Activated CD8-positive, alpha-beta T cell treated with anti-CD3 and anti-CD28 coated beads, Interleukin-2, amount 10 ng/mL, durations not matched to agents 7 days and 5 days (primary cell): ENCODE data around the gene PPP2R2B. TPM values are rescaled to one million over a fixed set of nuclear protein-coding genes. Genes with fewer than 3 reads are reported as not detected.

Source experiments
- ATAC-seq: fragments of 150-1000 bp; cut with Tn5 transposase; one replicate; pipeline ENCODE4 v1.10.0; 2021; ENCODE audit warnings: moderate library complexity
- CTCF ChIA-PET: fragments of 350-600 bp; sonication (Branson Sonifier 250); formaldehyde crosslinking; loops from one replicate; lab custom pipeline; 2021; ENCODE audit warnings: antibody characterized with exemption; lab: Charles Lee
- POLR2A ChIA-PET: fragments of 350-600 bp; sonication (Branson Sonifier 250); formaldehyde crosslinking; loops from one replicate; lab custom pipeline; 2021; ENCODE audit warnings: antibody characterized with exemption; lab: Charles Lee
- DNase-seq: peaks from one replicate; pipeline ENCODE4 v3.0.0-alpha.2; 2020
- H3K27ac Mint-ChIP-seq: one replicate; pipeline ENCODE4 v1.8.0; 2021; ENCODE audit warnings: mild to moderate bottlenecking, mixed read lengths
- H3K27me3 Mint-ChIP-seq: one replicate; pipeline ENCODE4 v1.8.0; 2021; ENCODE audit warnings: low read depth, mixed read lengths
- H3K36me3 Mint-ChIP-seq: one replicate; pipeline ENCODE4 v1.8.0; 2021; ENCODE audit warnings: low read depth, mixed read lengths
- H3K4me1 Mint-ChIP-seq: one replicate; pipeline ENCODE4 v1.8.0; 2021; ENCODE audit warnings: low read depth, mixed read lengths
- H3K4me3 Mint-ChIP-seq: one replicate; pipeline ENCODE4 v1.8.0; 2021; ENCODE audit warnings: mild to moderate bottlenecking, mixed read lengths
- H3K9me3 Mint-ChIP-seq: one replicate; pipeline ENCODE4 v1.8.0; 2022; ENCODE audit warnings: mixed read lengths; ENCODE audit not compliant: insufficient read depth
- total RNA-seq, 2 experiments: library from RNA; stranded (reverse); gene quantifications; one replicate each; pipeline ENCODE4 v1.2.3, GENCODE V29; 2021

PPP2R2B gene
- total RNA-seq, 2 experiments from 2014 or later, result 2.0 to 3.0 TPM

DNA sequence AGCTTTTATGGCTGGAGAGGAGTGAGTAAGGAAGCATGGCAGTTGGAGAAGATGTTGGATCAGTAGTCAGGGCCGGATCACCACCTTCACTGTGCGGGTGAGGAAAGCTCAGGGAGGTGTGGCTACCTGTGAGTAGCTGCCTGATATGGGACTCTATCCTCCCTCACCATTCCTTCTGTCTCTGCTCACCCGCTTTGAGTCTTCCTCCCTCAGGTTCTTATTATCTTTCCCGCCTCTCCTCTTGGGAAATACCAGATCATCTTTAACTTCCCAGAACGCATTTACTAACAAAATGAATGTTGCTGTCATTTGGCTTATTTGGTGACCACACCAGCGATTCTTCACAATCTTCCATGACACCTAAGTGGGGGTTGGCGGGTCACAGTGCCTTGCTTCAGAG is 221.9 kb downstream of the PPP2R2B start:
- ChIA-PET POLR2A (no interaction called here), CTCF (no interaction called here)
- no peak for ATAC-seq
- H3K36me3 Mint-ChIP-seq, result no peaks in the 10 kb centered on the region
- DNase-seq, result no peak
- H3K9me3 Mint-ChIP-seq, result no peaks in the 10 kb centered on the region
- H3K27me3 Mint-ChIP-seq, result no peaks in the 10 kb centered on the region
- H3K4me1 Mint-ChIP-seq, result no peaks in the 10 kb centered on the region
- no peak overlapping the region for H3K27ac Mint-ChIP-seq
- H3K4me3 Mint-ChIP-seq, result no peak overlapping the region

- Mint-ChIP-seq H3K9me3 (no peaks in the 10 kb centered on the region), H3K27me3 (no peaks in the 10 kb centered on the region), H3K4me1 (no peaks in the 10 kb centered on the region), H3K27ac (no peak overlapping the region), H3K4me3 (no peak overlapping the region), H3K36me3 (no peaks in the 10 kb centered on the region)
- no peak for ATAC-seq
- ChIA-PET CTCF (interaction anchor here (0.8 to 1.4 kb wide), 2 partner anchors 8 to 115 kb away, joined by 3 to 4 read pairs; no protein-coding TSS in a partner anchor), POLR2A (interaction anchor here (0.6 kb wide), 1 partner anchor 310 kb away, joined by 3 read pairs; no protein-coding TSS in a partner anchor)
- no peak for DNase-seq
Observed at GRCh38 chr5:146653560-146653959, 225.0 kb downstream of the PPP2R2B start.

DNA sequence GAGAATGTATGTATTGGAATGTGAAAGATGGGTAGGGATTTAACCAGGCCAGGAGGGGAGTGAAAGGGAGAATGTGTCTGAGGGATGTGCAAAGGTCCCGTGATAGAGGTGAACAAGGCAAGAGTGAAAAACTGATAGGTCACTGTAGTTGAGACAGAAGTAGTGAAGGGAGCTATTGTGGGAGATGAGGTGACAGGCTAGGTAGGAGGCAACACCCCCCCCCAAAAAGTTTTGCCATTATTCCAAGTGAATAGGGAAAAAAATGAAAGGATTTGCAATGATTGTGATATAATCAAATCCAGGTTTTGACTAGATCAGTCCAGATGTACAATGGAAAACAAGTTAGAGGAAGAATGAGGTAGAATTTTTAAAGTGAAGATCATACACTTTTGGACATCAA is 226.0 kb downstream of the PPP2R2B start:
- Mint-ChIP-seq H3K27ac (no peak overlapping the region), H3K36me3 (no peaks in the 10 kb centered on the region), H3K4me3 (no peak overlapping the region), H3K9me3 (no peaks in the 10 kb centered on the region), H3K27me3 (no peaks in the 10 kb centered on the region), H3K4me1 (no peaks in the 10 kb centered on the region)
- CTCF ChIA-PET, result interaction anchor here (1.4 kb wide), 1 partner anchor 9 kb away, joined by 4 read pairs; no protein-coding TSS in a partner anchor
- POLR2A ChIA-PET, result no interaction called here
- ATAC-seq (no peak), DNase-seq (no peak)

GRCh38 chr5:146647656-146648199 is 230.8 kb downstream of the PPP2R2B start:
- Mint-ChIP-seq H3K27ac (no peak overlapping the region), H3K9me3 (no peaks in the 10 kb centered on the region), H3K4me3 (no peak overlapping the region), H3K27me3 (no peaks in the 10 kb centered on the region), H3K36me3 (no peaks in the 10 kb centered on the region), H3K4me1 (no peaks in the 10 kb centered on the region)
- ChIA-PET CTCF (interaction anchor here (1.5 kb wide), 1 partner anchor 318 kb away, joined by 4 read pairs; no protein-coding TSS in a partner anchor), POLR2A (no interaction called here)
- ATAC-seq (no peak), DNase-seq (no peak)

DNA sequence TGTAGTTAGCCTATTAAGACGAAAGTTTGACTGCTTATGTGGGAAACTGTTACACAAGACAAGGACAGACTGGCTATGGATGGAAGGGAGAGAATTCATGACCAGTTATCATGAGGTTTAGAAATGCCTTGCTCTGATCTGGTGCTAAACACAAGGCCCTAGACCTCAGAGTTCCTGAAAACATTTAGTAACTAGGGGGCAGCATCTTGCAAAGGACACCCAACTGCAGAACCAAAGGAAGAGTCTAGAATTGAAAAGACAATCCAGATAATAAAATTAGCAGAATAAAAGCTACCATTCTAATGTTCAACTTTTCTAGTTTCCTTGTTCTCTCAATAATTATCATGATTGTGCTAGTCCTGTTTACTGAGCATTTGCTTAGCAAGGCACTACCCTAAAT is 232.1 kb downstream of the PPP2R2B start:
- no peaks in the 10 kb centered on the region for H3K27me3 Mint-ChIP-seq
- ATAC-seq (no peak), DNase-seq (no peak)
- no peaks in the 10 kb centered on the region for H3K4me1 Mint-ChIP-seq
- ChIA-PET POLR2A (no interaction called here), CTCF (no interaction called here)
- H3K36me3 Mint-ChIP-seq, result no peaks in the 10 kb centered on the region
- H3K9me3 Mint-ChIP-seq, result no peaks in the 10 kb centered on the region
- no peak overlapping the region for H3K27ac Mint-ChIP-seq
- no peak overlapping the region for H3K4me3 Mint-ChIP-seq

DNA sequence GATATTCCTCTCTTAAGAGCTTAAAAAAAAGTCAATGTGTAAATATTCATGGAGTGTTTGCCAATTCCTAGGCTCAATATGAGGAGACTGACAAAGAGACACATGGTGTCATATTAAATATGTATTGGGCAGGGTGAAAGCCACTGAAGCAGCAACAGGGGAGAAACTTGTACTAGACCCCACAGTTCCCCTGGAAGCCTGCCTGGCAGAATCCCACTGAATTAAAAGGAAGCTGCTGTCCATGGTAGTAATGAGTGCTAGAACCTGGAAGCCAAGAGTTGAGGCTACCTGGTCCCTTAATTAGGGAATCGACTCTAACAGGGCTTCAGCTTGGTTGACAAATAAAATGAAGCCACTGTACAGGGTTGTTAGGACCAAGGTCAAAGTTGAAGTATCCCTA is 233.2 kb downstream of the PPP2R2B start:
- ChIA-PET POLR2A (no interaction called here), CTCF (interaction anchor here (1.2 kb wide), 1 partner anchor 112 kb away, joined by 3 read pairs; no protein-coding TSS in a partner anchor)

GRCh38 chr5:146644831-146645230 is 233.7 kb downstream of the PPP2R2B start:
- no peaks in the 10 kb centered on the region for H3K9me3 Mint-ChIP-seq

More for the DNA sequence above, 233.2 kb downstream of the PPP2R2B start:
- DNase-seq, result no peak
- no peak for ATAC-seq
- Mint-ChIP-seq H3K4me3 (no peak overlapping the region), H3K36me3 (no peaks in the 10 kb centered on the region), H3K9me3 (no peaks in the 10 kb centered on the region), H3K27ac (no peak overlapping the region), H3K4me1 (no peaks in the 10 kb centered on the region), H3K27me3 (peaks cover 3% of the 10 kb centered on the region)

DNA sequence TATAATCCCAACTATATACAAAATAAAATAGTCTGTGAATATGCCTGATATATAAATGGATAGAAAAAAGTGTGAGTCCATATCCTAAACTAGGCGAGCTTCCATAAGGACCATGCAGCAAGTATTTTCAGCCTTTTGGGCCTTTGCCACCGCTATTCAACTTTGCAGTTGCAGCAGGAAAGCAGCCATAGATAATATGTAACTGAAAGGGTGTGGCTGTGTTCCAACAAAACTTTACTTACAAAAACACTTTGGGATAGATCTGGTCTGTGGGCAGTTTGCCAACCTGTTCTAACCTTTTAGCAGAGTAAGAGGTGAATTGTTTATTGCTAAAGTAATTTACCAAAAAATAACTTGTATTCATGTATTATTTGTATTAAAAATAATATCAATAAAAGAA is 234.8 kb downstream of the PPP2R2B start:
- Mint-ChIP-seq H3K4me3 (no peak overlapping the region), H3K4me1 (no peaks in the 10 kb centered on the region), H3K9me3 (no peaks in the 10 kb centered on the region), H3K27me3 (peaks cover 3% of the 10 kb centered on the region), H3K27ac (no peak overlapping the region), H3K36me3 (no peaks in the 10 kb centered on the region)
- ATAC-seq (no peak), DNase-seq (no peak)
- ChIA-PET POLR2A (no interaction called here), CTCF (no interaction called here)

More at GRCh38 chr5:146644831-146645230, 233.7 kb downstream of the PPP2R2B start:
- ChIA-PET CTCF (interaction anchor here (1.2 kb wide), 1 partner anchor 111 kb away, joined by 3 read pairs; no protein-coding TSS in a partner anchor), POLR2A (no interaction called here)
- Mint-ChIP-seq H3K27ac (no peak overlapping the region), H3K4me3 (no peak overlapping the region), H3K4me1 (no peaks in the 10 kb centered on the region), H3K36me3 (no peaks in the 10 kb centered on the region), H3K27me3 (peaks cover 3% of the 10 kb centered on the region)
- ATAC-seq, result no peak
- no peak for DNase-seq

DNA sequence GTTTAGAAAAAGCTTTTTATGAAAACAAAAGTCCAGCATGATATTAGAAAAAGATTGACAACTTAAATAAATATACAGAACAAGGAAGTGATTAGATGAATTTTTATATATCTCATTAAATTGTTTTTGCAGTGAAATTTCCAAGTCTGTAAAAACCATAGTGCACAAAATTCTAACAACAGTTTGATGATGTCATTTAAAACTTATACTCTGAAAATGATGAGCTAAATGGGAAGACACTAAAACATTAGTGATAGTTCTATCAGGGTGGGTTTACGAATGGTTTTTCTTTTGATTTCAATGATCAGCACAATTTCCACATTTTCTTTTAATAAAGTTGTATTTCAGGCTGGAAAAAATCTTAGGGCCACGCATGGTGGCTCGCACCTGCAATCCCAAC is 236.1 kb downstream of the PPP2R2B start:
- ChIA-PET POLR2A (no interaction called here), CTCF (interaction anchor here (1.3 kb wide), 1 partner anchor 109 kb away, joined by 3 read pairs; no protein-coding TSS in a partner anchor)
- Mint-ChIP-seq H3K9me3 (no peaks in the 10 kb centered on the region), H3K4me3 (no peak overlapping the region), H3K36me3 (no peaks in the 10 kb centered on the region), H3K4me1 (no peaks in the 10 kb centered on the region), H3K27me3 (peaks cover 3% of the 10 kb centered on the region), H3K27ac (no peak overlapping the region)
- ATAC-seq (no peak), DNase-seq (no peak)

- Mint-ChIP-seq H3K27ac (no peak overlapping the region), H3K9me3 (no peaks in the 10 kb centered on the region), H3K27me3 (peaks cover 3% of the 10 kb centered on the region), H3K4me3 (no peak overlapping the region), H3K4me1 (no peaks in the 10 kb centered on the region), H3K36me3 (no peaks in the 10 kb centered on the region)
- ATAC-seq (no peak), DNase-seq (no peak)
- CTCF ChIA-PET, result interaction anchor here (1.3 kb wide), 1 partner anchor 108 kb away, joined by 3 read pairs; no protein-coding TSS in a partner anchor
- POLR2A ChIA-PET, result no interaction called here
Observed at GRCh38 chr5:146641941-146642340, 236.6 kb downstream of the PPP2R2B start.

- Mint-ChIP-seq H3K4me3 (no peak overlapping the region), H3K4me1 (no peaks in the 10 kb centered on the region), H3K9me3 (no peaks in the 10 kb centered on the region), H3K27me3 (peaks cover 3% of the 10 kb centered on the region), H3K27ac (no peak overlapping the region), H3K36me3 (no peaks in the 10 kb centered on the region)
- POLR2A ChIA-PET, result no interaction called here
- DNase-seq (no peak), ATAC-seq (no peak)
- CTCF ChIA-PET, result interaction anchor here (1.4 kb wide), 1 partner anchor 21 kb away, joined by 3 read pairs; no protein-coding TSS in a partner anchor
Observed at GRCh38 chr5:146640285-146640896, 238.2 kb downstream of the PPP2R2B start.

DNA sequence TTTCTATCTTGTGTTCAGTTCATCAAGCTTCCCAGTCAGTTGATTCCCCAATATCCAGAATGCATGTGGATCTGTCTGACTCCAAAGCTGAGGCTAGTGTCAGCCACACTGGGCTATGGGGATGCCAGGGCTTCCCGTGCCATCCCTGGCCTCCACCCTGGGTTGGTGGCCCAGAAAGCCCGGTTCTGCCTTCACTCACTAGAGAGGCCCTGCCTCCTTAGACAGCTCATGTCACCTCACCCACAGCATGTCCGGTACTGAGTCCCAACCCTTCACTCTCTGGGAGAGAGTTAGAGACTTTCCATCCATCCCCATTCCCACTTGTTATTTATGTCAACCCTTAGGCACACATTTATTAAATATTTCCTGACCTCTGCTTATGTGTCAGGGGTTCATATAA is 243.1 kb downstream of the PPP2R2B start:
- ATAC-seq (no peak), DNase-seq (no peak)
- Mint-ChIP-seq H3K9me3 (no peaks in the 10 kb centered on the region), H3K36me3 (no peaks in the 10 kb centered on the region), H3K4me3 (no peak overlapping the region), H3K4me1 (no peaks in the 10 kb centered on the region), H3K27me3 (no peaks in the 10 kb centered on the region), H3K27ac (no peak overlapping the region)
- CTCF ChIA-PET, result no interaction called here
- POLR2A ChIA-PET, result no interaction called here
